ENCODE measurements around the gene IDH2.

GRCh38 chr15:90079619-90080457, 22.4 kb downstream of the IDH2 start:
- TF ChIP-seq POLR2AphosphoS5 (IDR thresholded peaks at IDR 0.05; ENCODE audit: low read depth, low read length) (no peak), REST (IDR thresholded peaks at IDR 0.05; ENCODE audit: insufficient read depth in 1 of 2, low read depth in 2 of 2, low read length in 2 of 2) (no peak), TAF1 (IDR thresholded peaks at IDR 0.05; ENCODE audit: borderline replicate concordance, insufficient read depth, low read length) (no peak)

Data from PFSK-1 (cell line).